Measurements from ENCODE around the gene RASAL1. TPM values are rescaled to one million over a fixed set of nuclear protein-coding genes. Genes with fewer than 3 reads are reported as not detected.

The RASAL1 gene
- total RNA-seq, 1 experiment from 2014 or later = 14.9 TPM

GRCh38 chr12:113161415-113162016 is 26.0 kb upstream of the RASAL1 start:
- no peak overlapping the region for H3K4me2 ChIP-seq
- no TSS peak for BruUV-seq (replicated peaks)
- H3K9me3 ChIP-seq (ENCODE audit: insufficient read depth, low read depth) = no peaks in the 10 kb centered on the region
- peak in 1 of 2 experiments; percentile 44 for DNase-seq
- H3K36me3 ChIP-seq (ENCODE audit: low read depth) = peaks cover 4% of the 10 kb centered on the region; the same call in 1 of the 2 replicates
- intact Hi-C loops (cut with micrococcal nuclease; ENCODE audit: unreplicated experiment) = no loop called here
- no peak overlapping the region for H2AFZ ChIP-seq
- CTCF ChIA-PET = interaction anchor here (0.5 to 0.8 kb wide), 2 partner anchors 120 to 169 kb away, joined by 5 to 28 read pairs; no protein-coding TSS in a partner anchor
- no peaks in the 10 kb centered on the region for H3K4me1 ChIP-seq (replicated peaks; ENCODE audit: insufficient read depth)
- no peak overlapping the region for H3K27ac ChIP-seq
- H3F3A ChIP-seq (ENCODE audit: insufficient read depth, low read depth) = peaks cover 20% of the 10 kb centered on the region; the same call in 1 of the 2 replicates
- H3K4me3 ChIP-seq = no peak overlapping the region
- TF ChIP-seq CTCF (conservative IDR thresholded peaks at IDR 0.05) = no peak
- no peak for TF ChIP-seq EZH2 (IDR thresholded peaks at IDR 0.05; ENCODE audit: low read depth)
- peaks cover 13% of the 10 kb centered on the region for H4K20me1 ChIP-seq (ENCODE audit: insufficient read depth)
- POLR2A ChIA-PET (ENCODE audit: unreplicated experiment) = interaction anchor here (0.6 kb wide), 1 partner anchor 126 kb away, joined by 10 read pairs; no protein-coding TSS in a partner anchor
- no peaks in the 10 kb centered on the region for H3K79me2 ChIP-seq (ENCODE audit: low read depth)
- H3K27me3 ChIP-seq (ENCODE audit: insufficient read depth, low read depth) = no peaks in the 10 kb centered on the region
- no peaks in the 10 kb centered on the region for H3K9me2 ChIP-seq (ENCODE audit: insufficient read depth)

- H3K4me3 ChIP-seq = no peak overlapping the region
- no peaks in the 10 kb centered on the region for H3K27me3 ChIP-seq (ENCODE audit: insufficient read depth, low read depth)
- no peak overlapping the region for H2AFZ ChIP-seq
- no peaks in the 10 kb centered on the region for H3K79me2 ChIP-seq (ENCODE audit: low read depth)
- no peak for DNase-seq
- H4K20me1 ChIP-seq (ENCODE audit: insufficient read depth) = peaks cover 13% of the 10 kb centered on the region
- no peak overlapping the region for H3K4me2 ChIP-seq
- H3F3A ChIP-seq (ENCODE audit: insufficient read depth, low read depth) = peaks cover 20% of the 10 kb centered on the region; the same call in 1 of the 2 replicates
- H3K9me2 ChIP-seq (ENCODE audit: insufficient read depth) = no peaks in the 10 kb centered on the region
- H3K4me1 ChIP-seq (replicated peaks; ENCODE audit: insufficient read depth) = no peaks in the 10 kb centered on the region
- H3K9me3 ChIP-seq (ENCODE audit: insufficient read depth, low read depth) = no peaks in the 10 kb centered on the region
- POLR2A ChIA-PET (ENCODE audit: unreplicated experiment) = no interaction called here
- H3K27ac ChIP-seq = no peak overlapping the region
- TF ChIP-seq EZH2 (IDR thresholded peaks at IDR 0.05; ENCODE audit: low read depth) (no peak), CTCF (conservative IDR thresholded peaks at IDR 0.05) (no peak)
- peaks cover 4% of the 10 kb centered on the region; the same call in 1 of the 2 replicates for H3K36me3 ChIP-seq (ENCODE audit: low read depth)
- intact Hi-C loops (cut with micrococcal nuclease; ENCODE audit: unreplicated experiment) = loop anchor here (10.0 kb wide), 1 partner anchor 255 kb away; the partner anchor contains the start of gene OAS1
- no TSS peak for BruUV-seq (replicated peaks)
- CTCF ChIA-PET = no interaction called here
These were observed 24.4 kb upstream of the RASAL1 start for GRCh38 chr12:113159937-113160336.

GRCh38 chr12:113158439-113159203 is 23.1 kb upstream of the RASAL1 start:
- POLR2A ChIA-PET (ENCODE audit: unreplicated experiment) = no interaction called here
- no peak overlapping the region for H3K4me3 ChIP-seq
- no peak overlapping the region for H3K27ac ChIP-seq
- no peak for DNase-seq
- no peaks in the 10 kb centered on the region for H3K27me3 ChIP-seq (ENCODE audit: insufficient read depth, low read depth)
- no peak overlapping the region for H3K4me2 ChIP-seq
- CTCF ChIA-PET = no interaction called here
- H3K9me3 ChIP-seq (ENCODE audit: insufficient read depth, low read depth) = no peaks in the 10 kb centered on the region
- no peak for TF ChIP-seq CTCF (conservative IDR thresholded peaks at IDR 0.05)
- no peak for TF ChIP-seq EZH2 (IDR thresholded peaks at IDR 0.05; ENCODE audit: low read depth)
- peaks cover 13% of the 10 kb centered on the region for H4K20me1 ChIP-seq (ENCODE audit: insufficient read depth)
- intact Hi-C loops (cut with micrococcal nuclease; ENCODE audit: unreplicated experiment) = loop anchor here (10.0 kb wide), 1 partner anchor 254 kb away; the partner anchor contains the start of gene OAS1
- no peaks in the 10 kb centered on the region for H3K9me2 ChIP-seq (ENCODE audit: insufficient read depth)
- H3K79me2 ChIP-seq (ENCODE audit: low read depth) = no peaks in the 10 kb centered on the region
- no peaks in the 10 kb centered on the region for H3K4me1 ChIP-seq (replicated peaks; ENCODE audit: insufficient read depth)
- no peak overlapping the region for H2AFZ ChIP-seq
- peaks cover 23% of the 10 kb centered on the region; the same call in 1 of the 2 replicates for H3F3A ChIP-seq (ENCODE audit: insufficient read depth, low read depth)
- BruUV-seq (replicated peaks) = TSS peak; percentile 37
- 0 out of 2 replicates have a peak, but pooled peaks cover 4% of the 10 kb centered on the region for H3K36me3 ChIP-seq (ENCODE audit: low read depth)

Measured in PC-9 (cell line).